H1 (cell line): ENCODE results near the gene FGF6. TPM values are rescaled to one million over a fixed set of nuclear protein-coding genes. Genes with fewer than 3 reads are reported as not detected.

Source experiments
- BACH1 ChIP-seq: IDR thresholded peaks from 2 replicates; pipeline ENCODE4 v1.6.1; 2012; ENCODE audit warnings: low read length, improper control_type of control experiment
- CHD7 ChIP-seq: fragments of 300-600 bp; sonication (generic); IDR thresholded peaks from 2 replicates; pipeline ENCODE4 v1.7.1; 2012; ENCODE audit warnings: low read length, moderate library complexity, mild to moderate bottlenecking, inconsistent platforms; ENCODE audit not compliant: insufficient replicate concordance
- CTCF ChIP-seq, 3 experiments: IDR thresholded peaks; 1 replicate in 2 of 3; 2 replicates in 1 of 3; pipeline versions ENCODE4 v1.5.1 to v1.6.1; 2011; ENCODE audit warnings: low read length in 3 of 3, mild to moderate bottlenecking in 3 of 3, inconsistent platforms in 2 of 3, low read depth in 1 of 3, moderate library complexity in 1 of 3; ENCODE audit not compliant: insufficient read depth in 1 of 3; ENCODE audit errors: control extremely low read depth in 1 of 3
- JUND ChIP-seq: IDR thresholded peaks from 2 replicates; pipeline ENCODE4 v1.6.1; 2011; ENCODE audit warnings: mild to moderate bottlenecking, improper control_type of control experiment, low read length
- SAP30 ChIP-seq: fragments of 300-600 bp; sonication (generic); IDR thresholded peaks from 2 replicates; pipeline ENCODE4 v1.7.1; 2012; ENCODE audit warnings: low read length, moderate library complexity, mild to moderate bottlenecking, inconsistent platforms; ENCODE audit not compliant: insufficient read depth, insufficient replicate concordance
- SIN3A ChIP-seq, 2 experiments: IDR thresholded peaks in 1 of 2; conservative IDR thresholded peaks in 1 of 2; 2 replicates each; pipeline ENCODE4 v1.6.1; 2011 to 2012; ENCODE audit warnings: low read length in 2 of 2, improper control_type of control experiment in 1 of 2, low read depth in 1 of 2, mild to moderate bottlenecking in 1 of 2
- polyA plus RNA-seq, 7 experiments: library from polyadenylated mRNA; depleted of rRNA in 3 of 7; stranded (reverse) in 5 of 7; unstranded in 2 of 7; fragments of >200 nt in 5 of 7; fragments of 200-250 nt in 2 of 7; gene quantifications; 1 replicate in 5 of 7; 2 replicates in 1 of 7; 4 replicates in 1 of 7; pipeline versions ENCODE4 v1.2.1 to v1.2.3, GENCODE V29; 2011 to 2013; ENCODE audit warnings: missing spikeins in 2 of 7, mixed read lengths in 2 of 7
- total RNA-seq: library from RNA; stranded (reverse); fragmentation: NEBNext Ultra II Directional; extraction: Animal tissue kit (Norgen Biotek cat#: 25700); gene quantifications from 2 replicates; pipeline ENCODE4 v1.2.1, GENCODE V29; 2021

FGF6 gene
- total and polyA plus RNA-seq, 2 of the 8 experiments (the other 6 are each of a cell fraction or from before 2014, with no cell fraction given): not detected

GRCh38 chr12:4431866-4432265 lies 13.7 kb downstream of the FGF6 start (continued):
- TF ChIP-seq CHD7: no peak
- TF ChIP-seq BACH1: no peak
- TF ChIP-seq JUND: no peak
- TF ChIP-seq SAP30: no peak
- TF ChIP-seq CTCF (IDR thresholded peaks at IDR 0.05; ENCODE audit: control extremely low read depth in 1 of 3, insufficient read depth in 1 of 3, low read depth in 1 of 3, low read length in 3 of 3): no peak
- TF ChIP-seq SIN3A (conservative IDR thresholded peaks at IDR 0.05 in 1 of 2, IDR thresholded peaks at IDR 0.05 in 1 of 2; ENCODE audit: low read depth in 1 of 2, low read length in 2 of 2): no peak
